HFFc6 (cell line): ENCODE measurements around the gene KBTBD12. TPM values are rescaled to one million over a fixed set of nuclear protein-coding genes. Genes with fewer than 3 reads are reported as not detected.

Experiments
- DNase-seq: peaks from one replicate; pipeline ENCODE4 v3.0.0-alpha.2; 2018
- H3K27ac Mint-ChIP-seq: 2 replicates; pipeline ENCODE4 v1.8.0; 2020; ENCODE audit warnings: mild to moderate bottlenecking, mixed read lengths
- H3K27me3 Mint-ChIP-seq: 2 replicates; pipeline ENCODE4 v1.8.0; 2021; ENCODE audit warnings: mild to moderate bottlenecking, moderate library complexity, mixed read lengths; ENCODE audit not compliant: insufficient read depth
- H3K36me3 Mint-ChIP-seq: 2 replicates; pipeline ENCODE4 v1.8.0; 2021; ENCODE audit warnings: low read depth, mixed read lengths
- H3K4me1 Mint-ChIP-seq: 2 replicates; pipeline ENCODE4 v1.8.0; 2020; ENCODE audit warnings: low read depth, mixed read lengths
- H3K4me3 Mint-ChIP-seq: 2 replicates; pipeline ENCODE4 v1.8.0; 2020; ENCODE audit warnings: mild to moderate bottlenecking, moderate library complexity, mixed read lengths
- H3K9me3 Mint-ChIP-seq: 2 replicates; pipeline ENCODE4 v1.8.0; 2020; ENCODE audit warnings: mild to moderate bottlenecking, mixed read lengths
- CTCF ChIP-seq: fragments of 200-600 bp; sonication (generic); IDR thresholded peaks from 2 replicates; pipeline ENCODE4 v1.5.0; 2021; ENCODE audit warnings: antibody characterized with exemption, mild to moderate bottlenecking
- total RNA-seq, 6 experiments: library from RNA; stranded (reverse); fragmentation: NEBNext Ultra II Directional; extraction: Animal tissue kit (Norgen Biotek cat#: 25700); gene quantifications; 2 replicates in 1 of 6; 3 replicates in 5 of 6; pipeline ENCODE4 v1.2.3, GENCODE V29; 2021

Gene KBTBD12
- total RNA-seq, 6 experiments from 2014 or later = not detected

GRCh38 chr3:127985216-127985615, 70.2 kb downstream of the KBTBD12 start:
- Mint-ChIP-seq H3K36me3 (peaks cover 5% of the 10 kb centered on the region; the same call in 1 of the 2 replicates), H3K9me3 (peaks cover 8% of the 10 kb centered on the region), H3K4me1 (peaks cover 42% of the 10 kb centered on the region), H3K27me3 (peaks cover 4% of the 10 kb centered on the region), H3K4me3 (0 out of 2 replicates have a peak overlapping the region, but pooled peaks have one; percentile 51), H3K27ac (no peak overlapping the region; the same call in 1 of the 2 replicates)
- TF ChIP-seq CTCF = no peak
- DNase-seq = no peak

- no peak overlapping the region for H3K27ac Mint-ChIP-seq
- H3K36me3 Mint-ChIP-seq = peaks cover 5% of the 10 kb centered on the region; the same call in 1 of the 2 replicates
- H3K9me3 Mint-ChIP-seq = peaks cover 8% of the 10 kb centered on the region
- no peak for TF ChIP-seq CTCF
- H3K27me3 Mint-ChIP-seq = peaks cover 4% of the 10 kb centered on the region
- no peak overlapping the region for H3K4me3 Mint-ChIP-seq
- DNase-seq = no peak
- peaks cover 41% of the 10 kb centered on the region for H3K4me1 Mint-ChIP-seq
Measured at GRCh38 chr3:127985655-127986225, 70.7 kb downstream of the KBTBD12 start.

GRCh38 chr3:127986803-127987202, 71.8 kb downstream of the KBTBD12 start:
- no peak for TF ChIP-seq CTCF
- no peaks in the 10 kb centered on the region for H3K9me3 Mint-ChIP-seq
- H3K4me3 Mint-ChIP-seq = no peak overlapping the region
- peaks cover 38% of the 10 kb centered on the region for H3K4me1 Mint-ChIP-seq
- H3K27me3 Mint-ChIP-seq = peaks cover 4% of the 10 kb centered on the region; the same call in 1 of the 2 replicates
- no peak for DNase-seq
- no peaks in the 10 kb centered on the region for H3K36me3 Mint-ChIP-seq
- no peak overlapping the region for H3K27ac Mint-ChIP-seq

GRCh38 chr3:127987309-127987995, 72.4 kb downstream of the KBTBD12 start:
- Mint-ChIP-seq H3K4me1 (peaks cover 38% of the 10 kb centered on the region), H3K4me3 (no peak overlapping the region), H3K9me3 (no peaks in the 10 kb centered on the region), H3K27ac (no peak overlapping the region), H3K27me3 (peaks cover 4% of the 10 kb centered on the region), H3K36me3 (no peaks in the 10 kb centered on the region)
- DNase-seq = no peak
- no peak for TF ChIP-seq CTCF

- Mint-ChIP-seq H3K9me3 (no peaks in the 10 kb centered on the region), H3K36me3 (no peaks in the 10 kb centered on the region), H3K27me3 (peaks cover 4% of the 10 kb centered on the region), H3K4me3 (no peak overlapping the region), H3K27ac (no peak overlapping the region), H3K4me1 (peaks cover 32% of the 10 kb centered on the region)
- no peak for TF ChIP-seq CTCF
- peak; percentile 50 for DNase-seq
Measured at GRCh38 chr3:127988770-127989557, 73.9 kb downstream of the KBTBD12 start.
